Osteoblast (primary cell): ENCODE data around the gene VAV2. TPM values are rescaled to one million over a fixed set of nuclear protein-coding genes. Genes with fewer than 3 reads are reported as not detected.

ENCODE experiments used
- DNase-seq: peaks from one replicate; pipeline ENCODE4 v3.0.0; 2011; ENCODE audit warnings: low spot score, mixed read lengths; ENCODE audit not compliant: insufficient read length; ENCODE audit errors: missing footprints
- H2AFZ ChIP-seq: 2 replicates; pipeline ENCODE4 v1.6.0; 2011; ENCODE audit warnings: mild to moderate bottlenecking, low read length
- H3K27ac ChIP-seq: 2 replicates; pipeline ENCODE4 v1.5.1; 2011; ENCODE audit warnings: mild to moderate bottlenecking, low read depth, low read length, moderate library complexity
- H3K27me3 ChIP-seq: 2 replicates; pipeline ENCODE4 v1.6.0; 2012; ENCODE audit warnings: mild to moderate bottlenecking, control low read depth, inconsistent platforms, low read length, moderate library complexity; ENCODE audit not compliant: insufficient read depth
- H3K36me3 ChIP-seq: 2 replicates; pipeline ENCODE4 v1.5.1; 2011; ENCODE audit warnings: mild to moderate bottlenecking, low read length, control low read depth, moderate library complexity; ENCODE audit not compliant: insufficient read depth
- H3K4me1 ChIP-seq: 2 replicates; pipeline ENCODE4 v1.5.1; 2011; ENCODE audit warnings: mild to moderate bottlenecking, low read length, control low read depth, moderate library complexity; ENCODE audit not compliant: insufficient read depth
- H3K4me2 ChIP-seq: 2 replicates; pipeline ENCODE4 v1.6.0; 2011; ENCODE audit warnings: mild to moderate bottlenecking, low read length; ENCODE audit not compliant: insufficient read depth
- H3K4me3 ChIP-seq: fragments of 200-600 bp; sonication (generic); 3 replicates; pipeline ENCODE4 v1.5.1; 2012; ENCODE audit warnings: mild to moderate bottlenecking, low read length, inconsistent platforms; ENCODE audit not compliant: insufficient read depth
- H3K79me2 ChIP-seq: 2 replicates; pipeline ENCODE4 v1.6.0; 2012; ENCODE audit warnings: mild to moderate bottlenecking, low read length, control low read depth, inconsistent platforms; ENCODE audit not compliant: insufficient read depth
- H3K9me3 ChIP-seq: 2 replicates; pipeline ENCODE4 v1.5.1; 2011; ENCODE audit warnings: low read depth, low read length, control low read depth
- H4K20me1 ChIP-seq: 2 replicates; pipeline ENCODE4 v1.6.0; 2012; ENCODE audit warnings: mild to moderate bottlenecking, low read length, control low read depth; ENCODE audit not compliant: insufficient read depth
- CTCF ChIP-seq: IDR thresholded peaks from 2 replicates; pipeline ENCODE4 v1.5.1; 2011; ENCODE audit warnings: mild to moderate bottlenecking, low read depth, low read length, moderate library complexity; ENCODE audit errors: extremely low read depth
- total RNA-seq: library from RNA; depleted of rRNA; stranded (reverse); fragments of >200 nt; gene quantifications from 2 replicates; pipeline ENCODE4 v1.2.3, GENCODE V29; 2012

VAV2 gene
- total RNA-seq, 1 donor = 8.0 TPM

GRCh38 chr9:133839822-133840329 lies 152.2 kb downstream of the VAV2 start:
- Histone ChIP-seq H2AFZ (no peak overlapping the region), H3K4me1 (peaks cover 7% of the 10 kb centered on the region), H3K27me3 (no peaks in the 10 kb centered on the region), H3K36me3 (no peaks in the 10 kb centered on the region), H3K27ac (no peak overlapping the region), H3K9me3 (no peaks in the 10 kb centered on the region), H3K79me2 (peaks cover 23% of the 10 kb centered on the region), H4K20me1 (peaks cover 12% of the 10 kb centered on the region), H3K4me3 (no peak overlapping the region), H3K4me2 (peak overlapping the region; percentile 57)
- TF ChIP-seq CTCF = no peak
- peak; percentile 94 for DNase-seq

- no peak overlapping the region for H3K27ac ChIP-seq
- peaks cover 15% of the 10 kb centered on the region for H4K20me1 ChIP-seq
- H3K4me3 ChIP-seq = no peak overlapping the region
- H3K4me1 ChIP-seq = peaks cover 4% of the 10 kb centered on the region
- DNase-seq = no peak
- no peak overlapping the region for H3K4me2 ChIP-seq
- H3K27me3 ChIP-seq = no peaks in the 10 kb centered on the region
- H3K9me3 ChIP-seq = no peaks in the 10 kb centered on the region
- H2AFZ ChIP-seq = no peak overlapping the region
- peaks cover 18% of the 10 kb centered on the region for H3K79me2 ChIP-seq
- H3K36me3 ChIP-seq = no peaks in the 10 kb centered on the region
- no peak for TF ChIP-seq CTCF
These were observed 153.1 kb downstream of the VAV2 start for GRCh38 chr9:133838859-133839507.

GRCh38 chr9:133837627-133838597 lies 154.2 kb downstream of the VAV2 start:
- peaks cover 15% of the 10 kb centered on the region for H3K79me2 ChIP-seq
- no peak for TF ChIP-seq CTCF

GRCh38 chr9:133836818-133837217 lies 155.3 kb downstream of the VAV2 start:
- Histone ChIP-seq H2AFZ (no peak overlapping the region), H3K9me3 (no peaks in the 10 kb centered on the region), H3K79me2 (peaks cover 15% of the 10 kb centered on the region), H3K4me1 (peaks cover 4% of the 10 kb centered on the region), H3K27ac (no peak overlapping the region), H4K20me1 (peaks cover 15% of the 10 kb centered on the region), H3K4me2 (no peak overlapping the region), H3K4me3 (no peak overlapping the region), H3K27me3 (no peaks in the 10 kb centered on the region), H3K36me3 (no peaks in the 10 kb centered on the region)
- DNase-seq = no peak
- TF ChIP-seq CTCF = no peak

More at GRCh38 chr9:133837627-133838597, 154.2 kb downstream of the VAV2 start:
- H3K4me2 ChIP-seq = no peak overlapping the region
- H4K20me1 ChIP-seq = peaks cover 15% of the 10 kb centered on the region
- no peak overlapping the region for H3K27ac ChIP-seq
- H3K4me1 ChIP-seq = peaks cover 4% of the 10 kb centered on the region
- H3K27me3 ChIP-seq = no peaks in the 10 kb centered on the region
- DNase-seq = no peak
- H2AFZ ChIP-seq = no peak overlapping the region
- no peaks in the 10 kb centered on the region for H3K36me3 ChIP-seq
- no peaks in the 10 kb centered on the region for H3K9me3 ChIP-seq
- no peak overlapping the region for H3K4me3 ChIP-seq
